Fibroblast of the aortic adventitia (primary cell): Measurements from ENCODE around the gene ARID1B. TPM values are rescaled to one million over a fixed set of nuclear protein-coding genes. Genes with fewer than 3 reads are reported as not detected.

Source experiments
- DNase-seq: peaks from one replicate; pipeline ENCODE4 v3.0.0-alpha.2; 2010; ENCODE audit warnings: low read depth
- H3K4me3 ChIP-seq: 2 replicates; pipeline ENCODE4 v1.5.1; 2011; ENCODE audit warnings: low read depth, mild to moderate bottlenecking, control low read depth, low read length, moderate library complexity
- total RNA-seq: library from RNA; depleted of rRNA; stranded (reverse); fragments of >200 nt; gene quantifications from 2 replicates; pipeline ENCODE4 v1.2.3, GENCODE V29; 2012; ENCODE audit warnings: low replicate concordance
- TF ChIP-seq, protein P1 (sequence below): IDR thresholded peaks from 2 replicates; pipeline ENCODE4 v1.5.1; 2011; ENCODE audit warnings: mild to moderate bottlenecking, low read length, control low read depth, inconsistent platforms; ENCODE audit not compliant: insufficient read depth

ARID1B gene
- total RNA-seq, 1 donor: 55.9 TPM

DNA sequence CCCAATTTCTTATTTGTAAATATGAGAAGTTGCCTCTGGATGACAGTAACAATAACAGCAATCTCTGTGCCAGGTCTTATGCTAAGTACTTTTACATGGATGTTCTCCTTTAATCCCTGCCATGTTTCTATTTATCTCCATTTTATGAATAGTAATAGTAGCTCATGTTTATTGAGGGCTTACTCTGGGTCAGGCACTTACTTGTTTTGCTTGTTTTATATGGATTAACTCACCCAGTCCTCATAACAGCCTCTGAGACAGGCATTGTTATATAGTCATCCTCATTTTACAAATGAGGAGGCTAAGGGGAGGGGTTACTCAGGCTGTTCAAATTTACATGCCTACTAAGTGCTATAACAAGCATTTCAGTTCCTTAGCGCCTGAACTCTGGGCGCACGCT lies 64.3 kb downstream of the ARID1B start:
- no peak for DNase-seq
- TF ChIP-seq, protein P1, sequence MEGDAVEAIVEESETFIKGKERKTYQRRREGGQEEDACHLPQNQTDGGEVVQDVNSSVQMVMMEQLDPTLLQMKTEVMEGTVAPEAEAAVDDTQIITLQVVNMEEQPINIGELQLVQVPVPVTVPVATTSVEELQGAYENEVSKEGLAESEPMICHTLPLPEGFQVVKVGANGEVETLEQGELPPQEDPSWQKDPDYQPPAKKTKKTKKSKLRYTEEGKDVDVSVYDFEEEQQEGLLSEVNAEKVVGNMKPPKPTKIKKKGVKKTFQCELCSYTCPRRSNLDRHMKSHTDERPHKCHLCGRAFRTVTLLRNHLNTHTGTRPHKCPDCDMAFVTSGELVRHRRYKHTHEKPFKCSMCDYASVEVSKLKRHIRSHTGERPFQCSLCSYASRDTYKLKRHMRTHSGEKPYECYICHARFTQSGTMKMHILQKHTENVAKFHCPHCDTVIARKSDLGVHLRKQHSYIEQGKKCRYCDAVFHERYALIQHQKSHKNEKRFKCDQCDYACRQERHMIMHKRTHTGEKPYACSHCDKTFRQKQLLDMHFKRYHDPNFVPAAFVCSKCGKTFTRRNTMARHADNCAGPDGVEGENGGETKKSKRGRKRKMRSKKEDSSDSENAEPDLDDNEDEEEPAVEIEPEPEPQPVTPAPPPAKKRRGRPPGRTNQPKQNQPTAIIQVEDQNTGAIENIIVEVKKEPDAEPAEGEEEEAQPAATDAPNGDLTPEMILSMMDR: no peak
- no peak overlapping the region for H3K4me3 ChIP-seq

GRCh38 chr6:156842598-156843250 lies 65.5 kb downstream of the ARID1B start:
- H3K4me3 ChIP-seq: no peak overlapping the region
- TF ChIP-seq, protein P1: no peak
- DNase-seq: peak; percentile 76

- TF ChIP-seq, protein P1: no peak
- H3K4me3 ChIP-seq: no peak overlapping the region
- DNase-seq: peak; percentile 37
Observed at GRCh38 chr6:156844089-156844488, 66.9 kb downstream of the ARID1B start.

GRCh38 chr6:156845454-156846155 lies 68.4 kb downstream of the ARID1B start:
- no peak for DNase-seq
- TF ChIP-seq, protein P1: no peak
- no peak overlapping the region for H3K4me3 ChIP-seq

DNA sequence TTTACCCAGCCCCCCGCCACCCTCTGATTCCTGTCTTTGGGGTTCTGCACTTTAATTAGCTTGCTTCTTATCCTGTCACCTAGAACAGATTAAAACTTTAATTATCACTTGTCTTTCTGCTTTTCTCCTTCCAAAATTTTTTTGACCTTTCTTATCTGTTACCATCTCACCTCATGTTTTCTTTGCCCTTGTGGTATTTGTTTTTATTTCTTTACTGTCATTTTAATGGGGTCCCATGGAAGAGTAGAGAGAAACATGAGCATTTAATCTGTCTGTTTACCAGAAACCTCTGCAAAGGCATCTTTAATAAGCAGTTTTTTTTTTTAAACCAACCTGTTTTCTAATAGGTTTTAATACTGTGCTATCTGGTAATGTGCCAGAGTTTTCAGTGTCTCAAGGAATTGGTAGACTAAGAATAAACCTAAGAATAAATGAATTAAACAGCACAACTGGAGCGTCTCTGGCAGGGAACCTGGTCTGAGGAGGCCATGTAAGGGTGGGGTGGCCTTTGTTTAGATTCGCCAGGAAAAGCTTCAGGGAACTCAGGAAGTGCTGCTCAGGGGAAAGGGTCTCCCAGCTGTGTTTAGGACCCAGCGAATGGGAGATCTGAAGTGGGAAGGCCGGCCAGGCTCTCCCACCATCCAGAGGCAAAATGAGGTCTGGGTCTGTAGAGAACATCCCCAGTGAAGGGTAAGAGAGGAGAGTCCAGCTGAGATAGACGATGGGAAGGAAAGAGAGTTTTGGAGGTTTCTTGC lies 69.8 kb downstream of the ARID1B start:
- H3K4me3 ChIP-seq: no peak overlapping the region
- TF ChIP-seq, protein P1: no peak
- DNase-seq: no peak

- peak; percentile 25 for DNase-seq
- H3K4me3 ChIP-seq: no peak overlapping the region
- TF ChIP-seq, protein P1: no peak
Observed at GRCh38 chr6:156848123-156848522, 70.9 kb downstream of the ARID1B start.
